Skeletal muscle cell (primary cell): Measurements from ENCODE around the gene HOXA13.

ENCODE experiments used
- DNase-seq: peaks from one replicate; pipeline ENCODE4 v3.0.0-alpha.2; 2010; ENCODE audit warnings: low read depth
- H3K4me3 ChIP-seq: 2 replicates; pipeline ENCODE4 v1.5.1; 2011; ENCODE audit warnings: low read depth, mild to moderate bottlenecking, control low read depth, low read length, moderate library complexity

Gene HOXA13

GRCh38 chr7:27238979-27239386 is 39.1 kb upstream of the HOXA13 start:
- no peak for DNase-seq
- no peak overlapping the region for H3K4me3 ChIP-seq

DNA sequence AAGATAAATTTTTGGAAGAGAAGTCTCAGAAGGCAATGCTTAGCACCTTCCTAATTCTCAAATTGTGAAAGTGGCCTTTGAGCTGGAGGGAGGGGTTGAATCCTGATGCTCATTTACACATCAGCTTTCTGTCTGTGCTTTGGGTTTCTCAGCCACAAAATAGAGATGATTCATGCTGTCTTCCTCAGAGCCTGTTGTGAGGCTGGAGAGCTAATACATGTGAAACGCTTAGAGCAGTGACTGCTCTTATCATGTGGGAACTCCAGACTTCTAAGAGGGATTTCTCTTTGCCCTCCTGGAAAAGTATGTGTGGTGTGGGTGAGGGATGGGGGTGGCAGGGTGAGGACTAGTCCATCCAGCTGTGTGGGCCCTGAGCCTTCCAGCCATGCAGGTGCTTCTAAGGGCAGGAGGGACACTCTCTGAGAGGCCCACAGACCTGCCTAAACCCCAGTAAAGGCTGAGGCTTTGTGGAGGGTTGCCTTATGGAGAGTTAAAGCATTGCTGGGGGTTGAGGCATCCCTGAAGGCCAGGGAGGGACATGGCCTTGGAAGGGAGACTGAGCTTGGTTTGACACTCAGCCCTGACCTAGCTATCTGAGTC is 37.9 kb upstream of the HOXA13 start:
- no peak for DNase-seq
- no peak overlapping the region for H3K4me3 ChIP-seq

DNA sequence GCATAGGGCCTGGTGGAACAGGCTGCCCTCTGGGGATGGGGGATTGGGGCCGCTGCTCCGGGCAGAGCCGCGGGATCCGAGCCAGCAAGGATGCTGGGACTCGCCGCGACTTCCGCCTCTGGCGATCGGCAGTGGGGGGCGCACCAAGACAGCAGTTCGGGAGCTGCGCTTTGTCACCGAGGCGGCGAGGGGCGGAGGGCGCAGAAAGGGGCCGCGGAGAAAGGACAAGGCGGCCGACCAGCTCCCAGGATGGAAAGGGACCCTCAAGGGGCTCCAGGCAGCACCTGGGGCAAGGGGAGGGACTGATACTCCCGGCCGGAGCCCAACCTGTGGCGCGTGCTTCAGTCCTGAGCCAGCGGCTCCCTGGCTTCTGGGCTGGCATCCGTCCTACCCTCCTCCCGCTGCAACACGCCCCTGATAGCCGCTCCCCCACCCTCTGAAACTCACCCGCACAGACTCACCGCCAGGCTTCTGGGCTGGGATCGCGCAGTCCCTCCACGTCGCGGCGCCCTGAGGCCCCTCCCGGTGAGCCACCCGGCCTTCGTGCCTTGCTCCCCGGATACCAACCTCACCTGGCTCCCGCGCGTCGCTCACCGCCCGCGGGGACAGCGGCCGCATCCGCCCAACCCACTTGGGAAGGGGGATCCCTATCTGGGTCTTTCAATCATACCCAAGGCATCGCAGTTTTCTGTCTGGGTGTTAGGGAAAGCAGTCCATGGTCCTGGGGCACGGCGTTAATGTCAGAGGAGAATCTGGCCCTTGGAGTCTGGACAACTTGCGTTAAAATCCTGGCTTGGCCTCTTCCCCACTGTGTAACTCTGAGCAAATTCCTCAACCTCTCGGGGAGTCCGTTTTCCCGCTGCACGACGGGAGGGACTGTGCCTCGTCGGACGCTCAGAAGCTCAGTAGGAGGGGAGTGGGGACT is 35.8 kb upstream of the HOXA13 start:
- DNase-seq: no peak
- H3K4me3 ChIP-seq: peak overlapping the region; percentile 55

DNA sequence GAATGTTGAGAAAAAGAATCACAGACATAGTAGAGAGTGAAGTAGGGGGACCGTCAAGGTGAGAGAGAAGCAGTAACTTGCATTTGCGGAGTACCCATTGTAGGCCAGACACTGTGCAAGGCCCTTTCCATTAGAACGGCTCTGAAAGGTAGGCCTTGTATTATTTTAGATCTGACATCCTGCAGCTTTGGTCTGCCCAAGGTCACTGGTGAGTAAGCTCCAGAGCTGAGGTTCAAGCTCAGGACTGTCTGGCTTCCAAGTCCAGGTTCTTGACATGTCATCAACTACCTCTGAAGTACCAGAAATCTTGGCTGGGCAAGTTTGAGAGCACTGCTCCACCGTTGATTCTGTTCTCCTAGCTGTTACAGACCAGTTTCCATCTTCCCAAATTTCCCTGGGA is 29.6 kb upstream of the HOXA13 start:
- H3K4me3 ChIP-seq: no peak overlapping the region
- DNase-seq: no peak

DNA sequence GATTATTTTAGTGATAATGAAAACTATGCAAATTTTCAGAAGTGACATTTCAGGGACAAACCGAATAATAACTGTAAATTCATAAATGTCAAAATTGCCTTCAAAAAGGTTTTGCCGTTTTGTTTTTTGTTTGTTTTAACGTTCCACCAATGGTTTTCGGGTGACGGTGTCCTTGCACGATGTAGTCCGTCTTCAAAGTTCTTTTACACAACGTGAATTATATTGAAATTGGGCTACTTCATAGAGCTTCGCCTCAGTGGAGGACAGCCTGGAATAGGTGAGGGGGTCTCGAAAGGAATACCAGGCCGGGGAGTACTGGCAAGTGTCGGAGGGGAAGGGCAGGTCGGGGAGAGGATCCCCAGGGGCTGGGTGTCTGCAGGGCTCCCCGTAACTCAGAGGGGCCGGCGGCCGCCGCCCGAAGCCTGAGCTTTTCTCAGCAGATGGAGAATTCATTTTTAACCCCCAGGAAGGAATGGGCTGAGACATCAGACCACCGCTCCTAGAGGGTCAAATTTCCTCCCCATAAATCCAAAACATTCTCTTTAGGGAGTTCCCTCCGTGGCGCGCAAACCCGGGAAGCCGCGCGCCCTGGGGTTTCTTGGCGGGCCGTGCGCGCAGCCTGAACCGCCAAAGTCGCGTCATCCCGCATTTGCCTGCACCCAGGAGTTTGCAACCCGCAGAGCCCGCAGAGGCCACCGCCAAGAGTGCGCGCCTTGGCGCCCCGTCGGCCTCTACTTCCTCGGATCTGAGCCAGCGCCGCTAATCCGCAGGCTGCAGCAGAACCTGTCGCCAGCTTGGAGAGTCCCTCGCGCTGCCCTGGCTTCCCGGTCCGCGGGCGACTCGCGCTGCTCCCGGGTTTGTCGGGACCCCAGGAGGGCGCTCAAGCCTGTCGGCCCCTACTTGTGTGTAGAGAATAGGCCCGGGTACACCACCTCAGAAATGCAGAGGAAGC is 25.4 kb upstream of the HOXA13 start:
- no peak overlapping the region for H3K4me3 ChIP-seq

GRCh38 chr7:27223941-27224575 is 24.2 kb upstream of the HOXA13 start:
- H3K4me3 ChIP-seq: no peak overlapping the region
- no peak for DNase-seq

More for the DNA sequence above, 25.4 kb upstream of the HOXA13 start:
- no peak for DNase-seq

DNA sequence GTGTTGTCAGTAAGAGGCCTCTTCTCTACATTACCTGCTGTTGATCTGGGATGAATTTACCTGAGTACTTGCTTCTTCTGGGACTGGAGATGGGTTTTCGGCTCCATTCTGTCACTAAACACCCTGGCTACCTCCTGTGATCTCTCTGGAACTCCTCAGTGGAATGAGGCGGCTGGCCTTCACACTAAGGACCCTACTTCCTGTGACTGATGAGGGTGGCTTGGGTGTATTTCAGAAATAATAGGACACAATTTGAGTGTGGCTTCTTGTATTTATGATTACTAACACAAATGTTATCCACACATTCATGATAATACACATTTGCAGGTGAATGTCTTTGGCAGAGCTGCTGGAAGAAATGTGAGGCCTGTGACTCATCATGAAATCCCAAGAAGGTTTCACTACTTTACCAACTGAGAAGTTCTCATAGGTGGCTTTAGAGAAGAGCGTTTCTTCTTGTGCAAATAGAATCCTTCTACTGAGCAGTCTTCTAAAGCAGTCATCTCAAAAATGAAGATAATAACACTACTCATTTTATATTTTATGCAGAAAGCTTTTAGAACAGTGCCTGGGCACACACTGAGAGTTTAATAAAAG is 21.4 kb upstream of the HOXA13 start:
- no peak for DNase-seq
- H3K4me3 ChIP-seq: no peak overlapping the region

DNA sequence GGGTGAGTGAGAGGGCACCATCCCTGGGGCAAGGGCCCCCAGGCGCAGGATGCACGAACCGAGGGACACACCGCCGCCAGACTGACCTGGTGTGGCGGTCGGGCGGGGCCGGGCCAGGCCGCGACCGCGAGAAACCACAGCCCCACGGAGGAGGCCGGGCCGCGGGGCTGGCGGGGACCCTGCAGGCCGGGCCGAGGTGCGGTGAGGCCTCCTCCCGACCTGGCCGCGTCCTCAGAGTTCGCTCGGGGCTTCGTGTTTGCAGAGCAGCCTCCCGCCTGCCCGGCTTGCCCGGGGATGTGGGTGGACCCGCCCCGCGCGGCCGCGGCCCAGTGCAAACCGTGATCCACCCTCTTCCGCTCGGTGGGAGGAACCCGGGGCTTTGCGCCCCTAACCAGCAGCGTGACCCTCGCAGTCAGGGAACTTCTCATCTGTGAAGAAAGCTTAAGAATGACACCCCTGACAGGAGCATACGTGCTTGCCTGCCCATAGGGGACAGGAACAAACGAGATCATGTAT is 20.6 kb upstream of the HOXA13 start:
- no peak for DNase-seq
- no peak overlapping the region for H3K4me3 ChIP-seq

DNA sequence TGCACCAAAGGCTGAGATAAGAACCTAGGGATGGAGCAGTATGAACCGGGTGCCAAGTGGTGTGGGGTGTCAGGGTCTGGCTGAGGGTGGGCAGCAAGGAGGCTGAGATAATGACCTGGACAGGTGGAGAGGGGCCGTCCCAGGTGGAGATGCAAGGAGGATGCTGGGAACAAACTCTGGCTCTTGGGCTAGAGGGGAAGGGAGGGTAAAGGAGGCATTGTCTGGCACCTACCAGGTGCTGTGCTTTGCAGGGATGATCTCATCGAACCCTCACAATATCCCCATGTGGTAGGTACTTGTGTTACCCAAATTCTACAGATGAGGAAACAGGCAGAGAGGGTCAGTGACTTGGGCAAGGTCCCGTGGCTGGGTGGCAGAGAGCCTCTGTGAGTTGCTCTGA is 19.9 kb upstream of the HOXA13 start:
- no peak overlapping the region for H3K4me3 ChIP-seq
- DNase-seq: no peak

DNA sequence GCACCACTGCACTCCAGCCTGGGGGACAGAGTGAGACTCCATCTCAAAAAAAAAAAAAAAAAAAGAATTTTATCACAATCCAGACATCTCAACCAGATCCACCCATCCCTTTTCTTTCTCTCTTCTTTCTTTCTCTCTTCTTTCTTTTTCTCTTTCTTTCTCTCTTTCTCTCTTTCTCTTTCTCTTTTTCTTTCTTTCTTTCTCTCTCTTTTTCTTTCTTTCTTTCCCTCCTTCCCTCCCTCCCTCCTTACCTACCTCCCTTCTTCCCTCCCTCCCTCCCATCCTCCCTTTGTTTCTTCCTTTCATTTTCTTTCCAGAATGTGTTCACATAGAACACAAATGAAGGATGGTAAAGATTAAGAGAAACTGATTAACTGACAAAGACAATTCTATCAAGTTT is 18.1 kb upstream of the HOXA13 start:
- no peak overlapping the region for H3K4me3 ChIP-seq
- no peak for DNase-seq

- H3K4me3 ChIP-seq: no peak overlapping the region
- DNase-seq: no peak
Observed at GRCh38 chr7:27215356-27215755, 15.5 kb upstream of the HOXA13 start.

DNA sequence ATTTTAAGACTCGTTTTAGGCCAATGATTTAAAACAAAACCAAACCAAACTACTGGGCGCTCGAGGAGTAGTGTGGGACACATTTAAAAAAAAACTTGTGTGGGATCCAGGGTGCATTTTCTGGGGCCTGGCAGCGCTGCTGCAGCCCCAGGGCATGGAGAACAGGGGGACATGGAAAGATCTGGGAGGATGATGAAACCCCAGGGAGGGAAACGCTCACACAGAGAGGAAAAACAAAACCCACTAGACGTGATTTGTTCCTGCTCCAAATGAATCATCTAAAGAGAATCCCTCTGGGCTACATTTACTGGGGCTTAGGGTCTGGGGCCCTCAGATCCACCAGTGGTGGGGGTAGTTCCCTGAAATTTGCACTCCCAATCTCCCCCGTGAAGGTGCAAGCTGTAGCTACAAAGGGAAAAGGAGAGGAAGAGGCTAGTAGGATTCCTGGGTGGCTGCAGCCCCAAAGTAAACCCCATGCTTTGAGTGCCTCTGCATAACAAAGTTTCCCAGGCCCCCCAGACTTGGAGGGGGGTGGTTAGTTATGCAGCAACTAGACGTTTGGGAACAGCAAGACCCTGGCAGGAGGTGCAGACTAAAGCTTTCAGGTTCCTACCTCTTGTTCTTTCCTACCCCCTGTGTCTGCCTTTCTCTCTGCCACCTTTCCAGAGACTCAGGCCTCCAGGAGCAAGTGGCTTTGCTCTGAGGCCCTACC is 14.5 kb upstream of the HOXA13 start:
- DNase-seq: no peak
- H3K4me3 ChIP-seq: no peak overlapping the region

DNA sequence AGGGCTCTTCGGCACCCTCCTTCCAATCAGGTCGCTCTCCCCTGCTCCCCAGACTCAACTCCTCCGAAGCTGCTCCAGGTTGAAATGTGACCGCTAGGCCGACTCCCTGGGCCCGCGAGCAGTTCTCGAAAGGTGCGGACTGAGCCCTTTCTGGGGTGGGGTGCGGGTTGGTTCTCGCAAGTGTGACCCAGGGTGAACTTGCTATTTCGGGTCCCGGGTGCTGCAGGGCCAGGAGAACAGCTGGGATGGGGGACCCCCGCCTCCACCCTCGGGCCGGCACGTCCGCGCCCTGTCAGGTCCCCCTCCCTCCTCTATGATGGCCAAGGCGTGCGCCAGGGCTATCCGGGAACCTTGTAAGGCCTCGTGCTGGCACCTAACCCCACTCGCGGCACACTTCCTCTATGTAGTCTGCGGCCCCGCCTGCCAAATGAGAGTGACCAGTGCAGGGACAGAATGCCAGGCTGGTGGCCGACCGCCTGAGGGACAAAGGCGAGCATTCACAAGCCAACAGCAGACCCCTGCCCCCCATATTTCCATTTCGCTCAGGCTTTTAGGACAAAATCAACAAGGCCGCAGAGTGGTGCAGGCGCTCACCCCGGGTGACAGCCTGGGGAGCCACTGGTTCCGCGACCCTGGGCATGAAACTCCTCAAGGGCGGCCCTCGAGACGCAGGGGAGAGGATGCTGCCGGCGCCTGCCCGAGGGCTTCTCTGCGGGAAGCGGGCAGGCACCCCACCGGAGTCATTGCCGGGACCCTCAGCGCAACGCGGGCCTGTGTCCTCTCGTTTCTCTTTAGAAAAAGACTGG is 13.7 kb upstream of the HOXA13 start:
- H3K4me3 ChIP-seq: no peak overlapping the region
- DNase-seq: no peak

DNA sequence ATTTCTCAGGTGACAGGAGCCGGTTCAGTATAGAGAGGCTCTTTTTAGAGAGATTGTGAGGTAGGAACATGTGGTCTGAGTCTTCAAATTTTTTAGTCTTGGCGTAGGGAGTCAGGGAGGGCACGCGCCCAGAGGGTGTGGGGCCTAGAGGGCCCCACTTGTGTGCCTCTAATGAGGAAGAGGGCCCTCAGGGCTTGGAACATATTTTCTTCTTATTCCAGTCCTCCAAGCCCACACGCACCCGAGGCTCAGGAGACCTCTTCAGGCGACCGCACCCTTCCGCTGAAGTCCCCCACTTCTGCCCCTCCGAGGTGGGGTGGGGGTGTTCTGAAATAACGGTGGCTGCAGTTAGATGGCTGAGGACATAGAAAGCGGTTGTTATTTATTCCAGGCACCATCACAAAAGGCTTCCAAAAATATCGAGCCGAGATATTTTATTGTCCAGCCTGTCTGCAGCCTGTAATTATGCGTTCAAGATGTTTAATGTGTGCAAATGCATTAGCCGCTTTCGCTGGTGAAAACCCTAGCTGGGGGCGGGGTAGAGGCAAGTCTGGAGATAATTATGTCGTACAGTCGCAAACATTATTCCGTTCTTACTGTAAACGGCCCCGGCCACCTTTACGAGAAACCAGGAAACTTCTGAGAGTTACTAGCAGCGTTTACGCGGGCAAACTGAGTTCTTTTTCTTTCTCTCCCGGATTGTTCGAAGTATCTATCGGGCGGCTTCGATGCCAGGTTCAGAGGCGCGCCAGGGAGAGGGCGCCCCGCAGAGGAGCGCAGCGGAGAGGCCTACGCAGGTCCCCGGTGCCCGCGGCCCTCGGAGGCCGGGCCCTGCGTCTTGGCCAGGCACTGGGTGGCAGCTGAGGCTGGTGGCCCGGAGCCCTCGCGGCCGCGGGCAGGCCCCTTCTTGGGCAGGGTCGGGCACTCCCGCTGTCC is 12.9 kb upstream of the HOXA13 start:
- H3K4me3 ChIP-seq: no peak overlapping the region
- DNase-seq: no peak

- no peak overlapping the region for H3K4me3 ChIP-seq
- DNase-seq: no peak
Observed at GRCh38 chr7:27211764-27212204, 11.9 kb upstream of the HOXA13 start.

GRCh38 chr7:27211084-27211446 is 11.2 kb upstream of the HOXA13 start:
- H3K4me3 ChIP-seq: no peak overlapping the region
- no peak for DNase-seq
